Renal cortical epithelial cell (primary cell): Measurements from ENCODE around the gene FDX1. TPM values are rescaled to one million over a fixed set of nuclear protein-coding genes. Genes with fewer than 3 reads are reported as not detected.

Experiments used
- DNase-seq: peaks from one replicate; pipeline ENCODE4 v3.0.0-alpha.2; 2011; ENCODE audit warnings: low read depth
- total RNA-seq: library from RNA; depleted of rRNA; stranded (reverse); fragments of >200 nt; gene quantifications from 2 replicates; pipeline ENCODE4 v1.2.3, GENCODE V29; 2014

FDX1 gene
- total RNA-seq, 1 donor from 2014 or later: 13.6 TPM

- no peak for DNase-seq
These were observed 37.8 kb downstream of the FDX1 start for GRCh38 chr11:110467556-110467955.

GRCh38 chr11:110468121-110468520 lies 38.4 kb downstream of the FDX1 start:
- no peak for DNase-seq

GRCh38 chr11:110469127-110469526 lies 39.4 kb downstream of the FDX1 start:
- DNase-seq: no peak

GRCh38 chr11:110470716-110471115 lies 41.0 kb downstream of the FDX1 start:
- DNase-seq: no peak

GRCh38 chr11:110471371-110471770 lies 41.6 kb downstream of the FDX1 start:
- no peak for DNase-seq

- no peak for DNase-seq
These were observed 43.1 kb downstream of the FDX1 start for GRCh38 chr11:110472858-110473257.

- DNase-seq: no peak
These were observed 44.0 kb downstream of the FDX1 start for GRCh38 chr11:110473706-110474105.

GRCh38 chr11:110474578-110474977 lies 44.8 kb downstream of the FDX1 start:
- DNase-seq: no peak

GRCh38 chr11:110475671-110476070 lies 45.9 kb downstream of the FDX1 start:
- no peak for DNase-seq

- DNase-seq: no peak
These were observed 48.7 kb downstream of the FDX1 start for GRCh38 chr11:110478410-110478809.

- DNase-seq: peak; percentile 19
These were observed 49.7 kb downstream of the FDX1 start for GRCh38 chr11:110479108-110480101.

- DNase-seq: no peak
These were observed 51.8 kb downstream of the FDX1 start for GRCh38 chr11:110481523-110481922.

- no peak for DNase-seq
These were observed 56.4 kb downstream of the FDX1 start for GRCh38 chr11:110486156-110486555.

- no peak for DNase-seq
These were observed 58.7 kb downstream of the FDX1 start for GRCh38 chr11:110488446-110488845.

- peak; percentile 72 for DNase-seq
These were observed 61.1 kb downstream of the FDX1 start for GRCh38 chr11:110490886-110491285.

- DNase-seq: peak; percentile 45
These were observed 62.0 kb downstream of the FDX1 start for GRCh38 chr11:110491577-110492320.

GRCh38 chr11:110492321-110492685 lies 62.6 kb downstream of the FDX1 start:
- peak; percentile 6 for DNase-seq

GRCh38 chr11:110493346-110493745 lies 63.6 kb downstream of the FDX1 start:
- DNase-seq: no peak

GRCh38 chr11:110497231-110497978 lies 67.7 kb downstream of the FDX1 start:
- DNase-seq: no peak

- DNase-seq: no peak
These were observed 71.7 kb downstream of the FDX1 start for GRCh38 chr11:110501428-110501827.

- DNase-seq: no peak
These were observed 76.0 kb downstream of the FDX1 start for GRCh38 chr11:110505528-110506284.
